AML-193 (cell line): Measurements from ENCODE around the gene CPNE8.

Experiments
- DNase-seq, 2 experiments: peaks; one replicate each; lab custom pipeline; 2025; lab: John Stamatoyannopoulos, UW

Gene CPNE8

DNA sequence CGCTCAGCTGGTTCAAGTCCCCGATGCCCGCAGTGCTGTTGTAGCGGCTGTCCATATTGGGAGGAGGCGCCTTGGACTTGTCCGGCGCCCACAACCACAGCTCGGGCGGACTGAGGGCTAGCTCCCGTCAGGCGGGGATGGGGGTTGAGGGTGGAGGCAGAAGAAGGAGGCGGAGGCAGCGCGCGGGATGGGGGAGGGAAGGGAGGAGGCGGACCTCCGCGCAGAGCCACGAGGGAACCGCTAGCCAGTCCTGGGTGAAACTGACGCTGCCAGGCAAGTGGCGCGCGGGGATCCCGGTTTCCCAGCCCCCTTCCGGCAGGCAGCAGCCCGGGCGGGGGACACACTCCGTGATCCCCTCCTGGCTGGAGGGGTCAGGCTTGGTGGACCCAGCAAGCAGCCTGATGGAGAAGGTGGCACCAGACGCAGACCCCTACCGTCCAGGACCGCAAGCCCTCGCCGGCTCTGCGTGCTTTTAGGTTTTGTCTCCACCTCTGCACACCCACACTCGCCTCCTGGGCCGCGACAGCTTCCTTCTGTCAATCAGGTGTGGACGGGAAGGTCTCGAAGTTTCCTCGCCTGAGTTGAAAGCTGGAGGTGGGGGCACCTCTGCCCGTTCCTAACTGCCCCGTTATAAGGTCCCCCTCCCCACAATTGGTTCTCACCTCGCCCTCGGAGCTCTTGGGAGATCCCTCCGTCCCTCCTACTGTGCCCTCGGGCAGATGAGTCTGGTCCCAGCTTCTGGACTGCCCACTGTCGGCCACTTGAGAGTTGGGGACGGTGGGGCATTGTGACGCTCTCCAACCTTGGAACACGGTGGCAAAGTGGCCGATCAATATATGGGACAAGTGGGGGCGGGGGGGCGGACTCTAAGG, at the start of gene CPNE8:
CPNE8 (minus strand) TSS at position 112 of the 872 bp plus-strand sequence; CDS start at position 55, 57 bp downstream.
- DNase-seq: no peak

DNA sequence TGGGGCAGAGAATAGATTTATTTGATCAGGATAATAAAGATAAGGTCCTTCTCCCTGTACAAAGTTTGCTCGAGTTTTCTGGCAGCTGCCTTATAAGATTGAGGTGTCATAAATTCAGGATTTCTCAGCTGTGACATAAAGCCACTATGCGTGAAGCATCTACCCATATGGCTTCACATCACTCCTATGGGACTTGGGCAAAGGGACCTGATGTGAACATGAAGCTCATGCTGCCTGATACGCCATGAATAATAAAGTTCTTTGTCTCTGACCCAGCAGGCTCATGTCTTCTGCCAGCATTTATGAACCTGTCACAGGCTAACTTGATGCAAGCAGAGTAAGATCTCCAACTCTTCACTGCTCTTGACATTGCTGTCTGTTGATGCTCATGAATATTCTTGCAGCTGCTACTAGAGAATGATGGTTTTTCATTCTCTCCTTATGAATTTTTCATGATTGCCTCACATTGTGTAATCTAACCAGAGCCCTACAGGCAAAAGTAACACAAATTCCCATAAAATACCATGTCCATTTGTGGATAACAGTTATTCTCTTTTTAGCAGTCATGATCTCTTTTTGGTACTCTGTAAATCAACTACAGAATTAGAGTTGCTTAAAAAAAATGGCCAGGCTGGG, 49.0 kb upstream of the CPNE8 start:
- DNase-seq: no peak

DNA sequence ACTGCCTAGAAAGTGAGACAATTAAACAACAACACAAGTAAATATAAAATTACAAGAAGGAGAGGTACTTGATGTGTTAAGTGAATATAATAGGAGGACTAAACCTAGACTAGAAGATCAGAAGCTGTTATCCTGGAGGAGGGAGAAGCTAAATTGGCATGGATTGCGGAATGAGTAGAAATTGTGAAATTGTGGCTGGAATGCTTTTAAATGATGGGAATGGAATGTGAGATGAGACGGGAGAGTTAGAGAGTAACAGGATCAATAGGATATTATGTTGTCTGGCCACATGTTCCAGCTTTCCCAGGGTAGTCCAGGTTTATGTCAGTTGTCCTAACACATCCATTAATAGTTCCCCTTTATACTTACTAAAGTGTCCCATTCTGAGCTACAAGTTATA, 44.0 kb upstream of the CPNE8 start:
- DNase-seq: no peak

- no peak for DNase-seq
Observed at GRCh38 chr12:38934686-38935085, 29.3 kb upstream of the CPNE8 start.

DNA sequence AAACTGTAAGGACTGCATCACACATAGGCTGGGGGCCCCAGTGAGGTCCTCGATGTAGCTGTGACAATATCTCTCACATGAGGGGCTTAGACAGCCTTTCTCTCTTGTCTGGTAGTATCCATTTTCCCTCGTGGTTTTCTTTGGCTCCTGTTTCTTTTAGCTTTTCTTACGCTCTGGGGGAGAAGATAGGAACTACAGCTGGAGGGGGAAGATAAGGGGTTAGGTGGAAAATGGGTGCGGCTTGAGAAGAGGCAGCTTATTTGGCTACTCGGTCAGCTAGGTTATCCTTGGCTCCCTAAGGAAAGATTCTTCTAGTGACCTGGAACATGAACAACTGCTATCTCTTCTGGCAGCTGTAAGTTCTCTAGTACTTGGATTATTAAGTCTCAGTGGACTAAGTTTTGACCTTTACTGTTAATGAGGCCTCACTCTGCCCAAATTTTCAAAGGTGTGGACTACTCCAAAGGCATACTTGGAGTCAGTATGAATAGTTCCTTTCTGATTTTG, 28.7 kb upstream of the CPNE8 start:
- DNase-seq: no peak

- DNase-seq: no peak
Observed at GRCh38 chr12:38932320-38932719, 26.9 kb upstream of the CPNE8 start.

GRCh38 chr12:38931461-38931860, 26.1 kb upstream of the CPNE8 start:
- DNase-seq: no peak

- no peak for DNase-seq
Observed at GRCh38 chr12:38930990-38931389, 25.6 kb upstream of the CPNE8 start.

DNA sequence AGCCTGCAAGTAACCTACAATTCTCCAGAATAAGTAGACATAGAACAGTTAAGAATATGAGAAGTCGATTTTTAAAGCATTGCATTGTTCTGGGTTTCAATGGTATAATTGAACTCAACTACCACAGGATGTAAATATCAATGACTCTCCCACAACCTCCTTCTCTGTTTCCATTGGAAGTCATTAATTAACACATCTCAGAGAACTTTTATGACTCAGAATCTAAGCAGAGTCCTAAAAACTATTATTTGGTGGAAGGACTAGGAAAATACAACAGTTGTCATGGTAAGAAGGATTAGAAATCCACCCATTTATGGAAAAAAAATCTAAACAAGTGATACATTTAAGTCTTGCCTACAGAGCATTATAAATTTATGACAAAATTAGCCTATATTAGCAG, 21.1 kb upstream of the CPNE8 start:
- no peak for DNase-seq

- DNase-seq: peak; percentile 34 to 41
Observed at GRCh38 chr12:38921025-38921677, 15.8 kb upstream of the CPNE8 start.

GRCh38 chr12:38919191-38919590, 13.8 kb upstream of the CPNE8 start:
- no peak for DNase-seq

GRCh38 chr12:38915429-38916182, 10.2 kb upstream of the CPNE8 start:
- no peak for DNase-seq

- no peak for DNase-seq
Observed at GRCh38 chr12:38912116-38912515, 6.7 kb upstream of the CPNE8 start.

GRCh38 chr12:38911611-38912010, 6.2 kb upstream of the CPNE8 start:
- no peak for DNase-seq

GRCh38 chr12:38907201-38907923, 2.0 kb upstream of the CPNE8 start:
- DNase-seq: no peak

GRCh38 chr12:38906482-38907200, 1.2 kb upstream of the CPNE8 start:
- DNase-seq: no peak

DNA sequence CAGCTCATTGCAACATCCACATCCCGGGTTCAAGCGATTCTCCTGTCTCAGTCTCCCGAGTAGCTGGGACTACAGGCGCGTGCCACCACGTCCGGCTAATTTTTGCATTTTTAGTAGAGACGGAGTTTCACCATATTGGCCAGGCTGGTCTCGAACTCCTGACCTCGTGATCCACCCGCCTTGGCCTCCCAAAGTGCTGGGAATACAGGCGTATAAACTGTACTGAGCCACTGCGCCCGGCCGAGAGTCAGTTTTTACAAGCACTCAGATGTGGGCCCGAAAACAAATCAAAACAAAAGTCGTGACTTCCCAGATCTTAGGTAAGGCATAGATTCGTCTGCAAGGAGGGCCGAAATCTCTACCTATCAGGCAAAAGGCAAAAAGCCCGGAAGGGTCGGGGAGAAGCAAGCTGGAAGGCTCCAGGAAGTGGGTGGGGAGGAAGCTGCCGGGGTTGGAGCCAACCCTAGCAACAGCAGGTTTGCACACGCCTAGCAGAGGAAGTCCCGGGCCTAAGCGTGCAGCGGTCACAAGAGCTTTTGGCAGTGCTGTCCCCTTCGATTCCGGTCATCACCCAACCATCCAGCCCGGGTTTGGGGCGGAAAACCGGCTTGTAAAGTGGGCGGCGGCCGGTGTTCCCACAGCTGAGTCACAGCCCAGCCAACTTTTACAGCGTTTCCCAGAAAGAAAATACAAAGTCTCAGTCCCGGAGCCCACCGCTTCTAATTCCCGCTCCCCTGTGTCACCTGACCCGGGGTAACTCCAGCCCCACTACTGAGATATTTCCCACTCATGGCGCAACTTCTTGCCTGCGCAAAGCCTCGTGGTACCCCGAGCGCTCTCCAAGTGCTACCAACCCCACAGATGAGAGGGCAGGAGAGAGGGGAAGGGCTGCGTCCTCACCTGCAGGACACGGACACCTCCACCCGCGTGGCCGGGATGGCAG, 583 bp downstream of the CPNE8 start:
- no peak for DNase-seq

DNA sequence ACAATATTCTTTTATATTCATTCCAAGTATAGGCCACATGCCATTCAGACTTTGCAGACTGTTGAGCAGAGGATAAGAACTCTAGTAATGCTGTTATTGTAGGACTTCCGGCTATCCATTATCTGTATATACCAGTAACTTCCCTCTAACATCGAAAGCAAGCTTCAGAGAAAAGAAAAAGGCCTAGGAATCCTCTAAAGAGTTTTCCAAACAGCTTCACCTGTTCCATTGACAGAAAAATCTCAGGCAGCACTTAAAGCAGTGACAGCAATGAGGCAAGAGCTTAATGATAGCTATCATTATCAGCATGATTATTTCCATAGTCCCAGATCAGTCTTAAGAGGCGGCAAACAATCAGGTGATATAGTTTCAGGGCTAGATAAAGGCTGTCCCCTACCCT, 1.8 kb downstream of the CPNE8 start:
- DNase-seq: no peak

GRCh38 chr12:38898001-38898684, 7.2 kb downstream of the CPNE8 start:
- no peak for DNase-seq
